Spleen (tissue), 11 donors: ENCODE results near the gene DNAJA2. TPM values are rescaled to one million over a fixed set of nuclear protein-coding genes. Genes with fewer than 3 reads are reported as not detected.
A peak's percentile ranks its signal among the peaks of the same experiment; 100 is the strongest.

Source experiments
- DNase-seq: peaks from one replicate; pipeline ENCODE4 v3.0.0-alpha.2; 2020
- H3K27ac ChIP-seq, 8 donors: fragments of 200-600 bp; sonication (generic) in 7 of 8; 1 replicate in 4 of 8; 2 replicates in 4 of 8; pipeline versions ENCODE4 v1.5.0 to v1.8.0; 2016 to 2021; ENCODE audit warnings: inconsistent platforms in 4 of 8, mild to moderate bottlenecking in 4 of 8, moderate library complexity in 1 of 8
- H3K27me3 ChIP-seq, 7 donors: fragments of 200-600 bp; sonication (generic) in 6 of 7; replicated peaks in 1 of 7; 1 replicate in 4 of 7; 2 replicates in 3 of 7; pipeline versions ENCODE4 v1.5.0 to v1.8.0; 2016 to 2021; ENCODE audit warnings: inconsistent platforms in 3 of 7, mild to moderate bottlenecking in 1 of 7
- H3K36me3 ChIP-seq, 6 donors: fragments of 200-600 bp; sonication (generic) in 5 of 6; 1 replicate in 4 of 6; 2 replicates in 2 of 6; pipeline versions ENCODE4 v1.5.0 to v1.8.0; 2016 to 2021; ENCODE audit warnings: inconsistent platforms in 2 of 6
- H3K4me1 ChIP-seq, 6 donors: fragments of 200-600 bp; sonication (generic) in 5 of 6; 1 replicate in 3 of 6; 2 replicates in 3 of 6; pipeline versions ENCODE4 v1.5.0 to v1.8.0; 2016 to 2021; ENCODE audit warnings: inconsistent platforms in 3 of 6
- H3K4me3 ChIP-seq, 8 donors: fragments of 200-600 bp; sonication (generic) in 7 of 8; 1 replicate in 4 of 8; 2 replicates in 4 of 8; pipeline versions ENCODE4 v1.5.0 to v1.8.0; 2016 to 2021; ENCODE audit warnings: inconsistent platforms in 4 of 8, mild to moderate bottlenecking in 4 of 8, moderate library complexity in 2 of 8
- H3K9me3 ChIP-seq, 8 donors: fragments of 200-600 bp; sonication (generic) in 7 of 8; 1 replicate in 4 of 8; 2 replicates in 4 of 8; pipeline versions ENCODE4 v1.5.0 to v1.8.0; 2016 to 2021; ENCODE audit warnings: inconsistent platforms in 4 of 8
- CTCF ChIP-seq, 11 experiments: fragments of 200-600 bp in 7 of 11; fragments of 450-650 bp in 4 of 11; sonication (generic) in 4 of 11; IDR thresholded peaks in 8 of 11; conservative IDR thresholded peaks in 3 of 11; 1 replicate in 7 of 11; 2 replicates in 4 of 11; pipeline versions ENCODE4 v1.4.0 to v1.8.0; 2016 to 2021; ENCODE audit warnings: antibody characterized with exemption in 11 of 11, inconsistent platforms in 4 of 11, mild to moderate bottlenecking in 1 of 11
- POLR2A ChIP-seq, 3 donors: fragments of 450-650 bp; IDR thresholded peaks; one replicate each; pipeline ENCODE4 v1.5.1; 2017; ENCODE audit warnings: antibody characterized with exemption in 3 of 3, mild to moderate bottlenecking in 1 of 3
- POLR2AphosphoS5 ChIP-seq, 3 donors: sonication (generic); formaldehyde crosslinking; IDR thresholded peaks; one replicate each; pipeline ENCODE4 v1.5.1; 2017; ENCODE audit warnings: antibody characterized with exemption in 3 of 3
- WGBS, 5 donors: extraction: QIAGEN DNeasy Blood & Tissue Kit in 3 of 5; methylation state at CpG; one replicate each; pipeline versions ENCODE4 v1.1.5 to v1.1.7; 2013 to 2018; 5-methylcytosine and 5-hydroxymethylcytosine counted together
- intact Hi-C: fragments of 100-400 bp; cut with DNase I; formaldehyde crosslinking; loops from one replicate; pipeline ENCODE4 v1.15.0; 2023; ENCODE audit warnings: low total_unique reads
- polyA plus RNA-seq, 3 donors: library from polyadenylated mRNA; stranded (reverse); fragments of 200-250 nt; gene quantifications; one replicate each; pipeline ENCODE4 v1.2.1, GENCODE V29; 2013
- total RNA-seq, 7 donors: library from RNA; depleted of rRNA in 3 of 7; stranded (reverse); fragments of >200 nt in 3 of 7; fragmentation: NEBNext Ultra II Directional in 4 of 7; extraction: Animal tissue kit (Norgen Biotek cat#: 25700) in 4 of 7; gene quantifications; one replicate each; pipeline versions ENCODE4 v1.1.0 to v1.2.1, GENCODE V29; 2016 to 2021
- donor health status: healthy with polysubstance abuse.
- donor health status: DM: no; HTN: no; CAD: no; lungs with moderate emphysema.
- donor health status: DM: no; HTN: no; CAD: no.
- donor health status: Bipolar disorder and iron deficiency.
- donor health status: healthy.
- donor health status: DM: no; HTN: no; CAD: no.
- donor health status: DM: yes; HTN: yes; CAD: no.

Gene DNAJA2
- total and polyA plus RNA-seq, 10 donors, result 25.0 to 61.5 (median 50.4) TPM

DNA sequence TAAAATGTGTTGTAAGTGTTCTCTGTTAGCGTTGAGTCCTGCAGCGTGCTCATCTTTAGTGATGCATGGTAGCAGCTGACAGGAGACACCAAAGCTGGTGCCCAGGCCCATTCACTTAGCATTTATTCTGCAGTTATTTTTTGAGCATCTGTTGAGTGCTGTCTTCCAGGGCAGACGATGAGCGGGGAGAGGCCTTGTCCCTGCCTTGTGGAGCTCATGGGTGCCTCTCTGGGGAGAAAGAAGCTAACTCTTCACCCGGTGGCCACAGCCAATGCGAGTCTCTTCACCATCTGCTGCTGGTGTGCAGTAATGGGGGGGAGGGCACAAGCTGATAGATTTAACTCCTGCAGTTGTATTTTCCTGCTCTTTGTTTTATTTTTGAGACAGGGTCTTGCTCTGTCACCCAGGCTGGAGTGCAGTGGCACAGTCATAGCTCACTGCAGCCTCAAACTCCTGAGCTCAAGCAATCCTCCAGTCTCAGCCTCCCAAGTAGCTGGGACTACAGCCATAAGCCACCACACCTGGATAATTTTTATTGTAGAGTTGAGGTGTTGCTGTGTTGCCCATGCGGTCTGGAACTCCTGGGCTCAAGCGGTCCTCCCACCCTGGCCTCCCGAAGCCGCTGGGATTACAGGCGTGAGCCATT, 58.8 kb downstream of the DNAJA2 start:
- WGBS, 5 donors, result 85 to 91% (median 90%) methylated on average over 11 of the region's 11 CpGs
- no peak for DNase-seq
- Histone ChIP-seq H3K4me1 (peaks cover 0 to 89% (median 16%) of the 10 kb centered on the region in 6 donors), H3K27me3 (no peaks in the 10 kb centered on the region), H3K4me3 (no peak overlapping the region), H3K36me3 (no peaks in the 10 kb centered on the region), H3K27ac (no peak overlapping the region), H3K9me3 (no peaks in the 10 kb centered on the region)
- TF ChIP-seq CTCF (IDR thresholded peaks at IDR 0.05 in 8 of 11, conservative IDR thresholded peaks at IDR 0.05 in 3 of 11), result no peak
- TF ChIP-seq POLR2AphosphoS5 (IDR thresholded peaks at IDR 0.05), result no peak
- TF ChIP-seq POLR2A (IDR thresholded peaks at IDR 0.05), result no peak
- intact Hi-C loops, result no loop called here

- Histone ChIP-seq H3K4me1 (peaks cover 0 to 74% (median 11%) of the 10 kb centered on the region in 6 donors), H3K27ac (peak overlapping the region in 2 of 8 donors; percentile 11 to 13), H3K4me3 (no peak overlapping the region), H3K9me3 (no peaks in the 10 kb centered on the region), H3K36me3 (peaks cover 0 to 4% (median 0%) of the 10 kb centered on the region in 6 donors), H3K27me3 (no peaks in the 10 kb centered on the region)
- intact Hi-C loops, result no loop called here
- WGBS, 5 donors, result 86 to 92% (median 88%) methylated on average over 4 of the region's 4 CpGs
- DNase-seq, result no peak
- TF ChIP-seq CTCF (IDR thresholded peaks at IDR 0.05 in 8 of 11, conservative IDR thresholded peaks at IDR 0.05 in 3 of 11) (no peak), POLR2AphosphoS5 (IDR thresholded peaks at IDR 0.05) (no peak), POLR2A (IDR thresholded peaks at IDR 0.05) (no peak)
Observed at GRCh38 chr16:46911650-46912049, 61.8 kb downstream of the DNAJA2 start.

GRCh38 chr16:46911038-46911437, 62.4 kb downstream of the DNAJA2 start:
- intact Hi-C loops, result no loop called here
- DNase-seq, result no peak
- no peaks in the 10 kb centered on the region for H3K27me3 ChIP-seq
- H3K4me3 ChIP-seq, result no peak overlapping the region
- TF ChIP-seq POLR2A (IDR thresholded peaks at IDR 0.05) (no peak), POLR2AphosphoS5 (IDR thresholded peaks at IDR 0.05) (no peak), CTCF (IDR thresholded peaks at IDR 0.05 in 8 of 11, conservative IDR thresholded peaks at IDR 0.05 in 3 of 11) (no peak)
- WGBS, 5 donors, result 64 to 72% (median 71%) methylated on average over 3 of the region's 3 CpGs
- H3K27ac ChIP-seq, result peak overlapping the region in 4 of 8 donors; percentile 11 to 49 (median 42)
- peaks cover 0 to 4% (median 0%) of the 10 kb centered on the region in 6 donors for H3K36me3 ChIP-seq
- H3K9me3 ChIP-seq, result no peaks in the 10 kb centered on the region
- H3K4me1 ChIP-seq, result peaks cover 0 to 69% (median 10%) of the 10 kb centered on the region in 6 donors

DNA sequence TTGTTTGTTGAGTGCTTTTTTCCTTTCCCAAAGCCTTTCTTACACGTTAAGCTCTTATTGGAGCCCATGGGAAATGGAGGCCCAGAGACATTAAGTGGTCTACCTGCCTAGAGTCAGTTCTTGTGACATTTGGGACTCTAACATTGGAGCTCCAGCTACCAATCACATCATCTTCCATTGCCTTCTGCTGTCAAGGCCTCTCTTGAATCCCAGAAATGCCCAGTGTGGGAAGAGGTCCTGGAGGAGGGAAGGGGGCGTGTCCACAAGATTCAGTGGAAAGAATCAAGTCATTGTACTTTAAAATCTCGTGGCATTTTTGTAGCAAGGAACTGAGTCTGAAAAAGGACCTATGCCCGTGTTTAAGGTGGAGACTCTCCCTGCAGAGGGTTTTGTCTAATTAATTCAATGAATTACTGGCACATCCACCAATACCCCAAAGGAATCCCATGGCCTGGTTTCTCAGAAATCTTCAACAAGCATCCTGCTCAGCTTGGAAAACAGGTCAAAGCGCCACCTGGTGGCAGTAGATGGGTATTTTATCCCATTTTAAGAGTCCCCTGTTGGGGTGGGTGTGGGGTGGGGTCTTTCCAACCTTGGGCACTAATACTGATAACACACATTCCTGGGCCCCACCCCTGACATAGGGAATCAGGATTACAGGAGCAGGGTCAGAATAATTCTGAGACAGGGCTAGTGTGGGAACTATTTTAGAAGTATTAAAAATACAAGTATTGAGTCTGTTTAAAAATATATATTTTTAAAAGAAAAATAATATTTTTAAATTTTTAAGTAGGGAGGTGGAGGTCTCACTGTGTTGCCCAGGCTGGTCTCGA, 64.7 kb downstream of the DNAJA2 start:
- H3K27ac ChIP-seq, result no peak overlapping the region
- no peak overlapping the region for H3K4me3 ChIP-seq
- peaks cover 0 to 54% (median 10%) of the 10 kb centered on the region in 6 donors for H3K4me1 ChIP-seq
- peaks cover 0 to 4% (median 0%) of the 10 kb centered on the region in 6 donors for H3K36me3 ChIP-seq
- no peak for DNase-seq
- intact Hi-C loops, result loop anchor here (5.0 to 10.0 kb wide), 2 partner anchors 56 to 234 kb away; no protein-coding TSS in a partner anchor
- TF ChIP-seq POLR2A (IDR thresholded peaks at IDR 0.05), result no peak
- peak; percentile 36 to 87 (median 58) for TF ChIP-seq CTCF (IDR thresholded peaks at IDR 0.05 in 8 of 11, conservative IDR thresholded peaks at IDR 0.05 in 3 of 11)
- 46 to 51% (median 48%) methylated on average over 6 of the region's 6 CpGs for WGBS, 5 donors
- no peaks in the 10 kb centered on the region for H3K27me3 ChIP-seq
- no peaks in the 10 kb centered on the region for H3K9me3 ChIP-seq
